ENCODE results near the gene KATNAL1. TPM values are rescaled to one million over a fixed set of nuclear protein-coding genes. Genes with fewer than 3 reads are reported as not detected.
A peak's percentile ranks its signal among the peaks of the same experiment; 100 is the strongest.
"Not testable (repeated sequence)": the region's sequence is repeated elsewhere in the genome, so short reads cannot be mapped to it uniquely, and the experiment has no call there.

KATNAL1 gene
- total and polyA plus RNA-seq, 8 donors = 1.2 to 24.2 (median 4.2) TPM

DNA sequence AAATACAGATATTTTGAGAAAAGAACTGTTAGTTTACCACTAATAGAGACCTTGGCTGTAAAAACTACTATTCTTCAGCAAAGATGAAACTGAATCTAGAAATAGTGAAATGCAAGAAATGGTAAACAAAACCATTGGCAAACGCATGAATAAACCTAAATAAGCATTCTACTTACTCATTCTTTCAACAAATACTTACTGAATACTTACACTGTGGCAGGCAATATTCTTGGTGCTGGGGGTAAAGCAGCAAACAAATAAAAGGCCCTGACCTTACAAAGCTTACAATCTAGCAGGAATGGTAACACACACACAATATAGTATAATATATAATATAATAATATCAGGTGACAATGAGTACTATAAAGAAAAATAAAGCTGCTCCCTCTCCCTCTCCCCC, 38.7 kb downstream of the KATNAL1 start:
- no peak overlapping the region for H3K27ac ChIP-seq
- H3K27me3 ChIP-seq = no peaks in the 10 kb centered on the region
- 36 to 67% (median 50%) methylated on average over 1 of the region's 1 CpG for WGBS, 5 donors
- H3K4me3 ChIP-seq = no peak overlapping the region
- H3K36me3 ChIP-seq = peaks cover 0 to 5% (median 0%) of the 10 kb centered on the region in 4 donors
- no peak for TF ChIP-seq POLR2AphosphoS5 (IDR thresholded peaks at IDR 0.05)
- no peak for TF ChIP-seq POLR2A (IDR thresholded peaks at IDR 0.05)
- no peak for TF ChIP-seq EP300 (IDR thresholded peaks at IDR 0.05)
- no peak for TF ChIP-seq CTCF (IDR thresholded peaks at IDR 0.05)
- no peaks in the 10 kb centered on the region for H3K4me1 ChIP-seq
- no peak for DNase-seq
- no peaks in the 10 kb centered on the region for H3K9me3 ChIP-seq
- intact Hi-C loops (cut with DNase I; ENCODE audit: low total_unique reads) = no loop called here

- Histone ChIP-seq H3K4me1 (no peaks in the 10 kb centered on the region), H3K27ac (no peak overlapping the region), H3K4me3 (no peak overlapping the region), H3K27me3 (no peaks in the 10 kb centered on the region), H3K9me3 (no peaks in the 10 kb centered on the region), H3K36me3 (peaks cover 0 to 5% (median 0%) of the 10 kb centered on the region in 4 donors)
- no peak for TF ChIP-seq EP300 (IDR thresholded peaks at IDR 0.05)
- WGBS, 5 donors = 76 to 88% (median 80%) methylated on average over 2 of the region's 2 CpGs
- intact Hi-C loops (cut with DNase I; ENCODE audit: low total_unique reads) = no loop called here
- DNase-seq = no peak
Observed at GRCh38 chr13:30266756-30267155, 40.6 kb downstream of the KATNAL1 start.

- H3K27me3 ChIP-seq; DNase-seq; H3K9me3 ChIP-seq; intact Hi-C loops (cut with DNase I; ENCODE audit: low total_unique reads); H3K36me3 ChIP-seq; H3K27ac ChIP-seq; H3K4me3 ChIP-seq: not testable (repeated sequence)
- WGBS, 5 donors = 94 to 98% (median 96%) methylated on average over 22 of the region's 22 CpGs
- H3K4me1 ChIP-seq = peaks cover 0 to 21% (median 13%) of the 10 kb centered on the region in 4 donors
Observed at GRCh38 chr13:30259149-30259733, 48.1 kb downstream of the KATNAL1 start.

DNA sequence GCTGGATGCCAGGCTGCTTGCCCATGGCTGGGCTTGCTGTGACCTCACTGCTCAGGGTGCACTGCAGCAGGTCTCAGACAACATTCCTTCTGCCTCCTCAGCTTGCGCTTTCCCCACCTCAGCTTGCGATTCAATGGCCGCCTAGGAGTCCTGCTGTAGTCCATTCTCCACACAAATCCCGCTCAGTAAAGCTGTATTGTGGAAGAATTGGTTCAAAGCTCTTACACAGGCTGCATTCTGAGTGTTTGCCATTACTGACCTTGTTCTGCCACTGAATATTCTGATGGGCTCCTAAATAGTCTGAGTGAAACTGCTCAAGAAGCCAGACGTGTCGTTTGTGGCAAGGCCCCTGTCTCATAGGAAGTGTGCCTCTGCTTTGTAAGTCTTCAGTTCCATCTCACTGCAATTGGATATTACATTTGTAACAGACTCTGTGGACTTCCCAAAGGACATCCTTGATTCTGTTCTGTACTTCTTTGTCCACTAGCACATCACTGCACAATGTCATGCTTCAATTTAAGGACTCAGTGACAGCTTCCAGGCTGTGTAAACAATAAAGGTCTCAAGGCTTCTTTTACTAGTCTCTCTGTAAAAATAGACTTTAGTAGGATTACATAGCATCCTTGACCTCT, 49.8 kb downstream of the KATNAL1 start:
- TF ChIP-seq POLR2AphosphoS5 (IDR thresholded peaks at IDR 0.05) (no peak), POLR2A (IDR thresholded peaks at IDR 0.05) (no peak), CTCF (IDR thresholded peaks at IDR 0.05) (no peak), EP300 (IDR thresholded peaks at IDR 0.05) (no peak)
- peaks cover 0 to 6% (median 0%) of the 10 kb centered on the region in 4 donors for H3K36me3 ChIP-seq
- H3K4me3 ChIP-seq = no peak overlapping the region
- no peaks in the 10 kb centered on the region for H3K9me3 ChIP-seq
- WGBS, 5 donors = 83 to 89% (median 87%) methylated on average over 6 of the region's 6 CpGs
- no peaks in the 10 kb centered on the region for H3K27me3 ChIP-seq
- intact Hi-C loops (cut with DNase I; ENCODE audit: low total_unique reads) = no loop called here
- peaks cover 0 to 21% (median 13%) of the 10 kb centered on the region in 4 donors for H3K4me1 ChIP-seq
- peak in 1 of 2 donors; percentile 17 for DNase-seq
- peak overlapping the region in 1 of 5 donors; percentile 47 for H3K27ac ChIP-seq

- 79 to 82% (median 82%) methylated on average over 5 of the region's 5 CpGs for WGBS, 5 donors
- Histone ChIP-seq H3K9me3 (no peaks in the 10 kb centered on the region), H3K4me3 (no peak overlapping the region), H3K27ac (peak overlapping the region in 1 of 5 donors; percentile 47), H3K27me3 (no peaks in the 10 kb centered on the region), H3K36me3 (peaks cover 0 to 6% (median 0%) of the 10 kb centered on the region in 4 donors), H3K4me1 (peaks cover 0 to 21% (median 13%) of the 10 kb centered on the region in 4 donors)
- TF ChIP-seq POLR2AphosphoS5 (IDR thresholded peaks at IDR 0.05) = no peak
- no peak for TF ChIP-seq CTCF (IDR thresholded peaks at IDR 0.05)
- no peak for TF ChIP-seq POLR2A (IDR thresholded peaks at IDR 0.05)
- TF ChIP-seq EP300 (IDR thresholded peaks at IDR 0.05) = no peak
- peak in 1 of 2 donors; percentile 13 for DNase-seq
- intact Hi-C loops (cut with DNase I; ENCODE audit: low total_unique reads) = no loop called here
Observed at GRCh38 chr13:30256713-30257467, 50.5 kb downstream of the KATNAL1 start.
